HG03354 (cell line): ENCODE results near the gene KDM6A.
"Not testable (repeated sequence)": the region's sequence is repeated elsewhere in the genome, so short reads cannot be mapped to it uniquely, and the experiment has no call there.

Source experiments
- ATAC-seq: cut with Tn5 transposase; IDR thresholded peaks from one replicate; pipeline ENCODE4 v1.9.1; 2021; ENCODE audit warnings: mild to moderate bottlenecking; ENCODE audit not compliant: unreplicated experiment, poor library complexity, severe bottlenecking

KDM6A gene

GRCh38 chrX:44872821-44873414 lies at the start of gene KDM6A:
Gene KDM6A (plus strand): TSS chrX:44873188. CDS start chrX:44873552, 364 bp downstream.
- peak; percentile 89 for ATAC-seq

GRCh38 chrX:44823193-44823592 lies 49.8 kb upstream of the KDM6A start:
- not testable (repeated sequence) for ATAC-seq

- no peak for ATAC-seq
Observed at GRCh38 chrX:44828008-44828605, 44.9 kb upstream of the KDM6A start.

GRCh38 chrX:44829832-44830231 lies 43.2 kb upstream of the KDM6A start:
- no peak for ATAC-seq

- no peak for ATAC-seq
Observed at GRCh38 chrX:44842550-44843317, 30.3 kb upstream of the KDM6A start.

GRCh38 chrX:44843318-44843702 lies 29.7 kb upstream of the KDM6A start:
- no peak for ATAC-seq

GRCh38 chrX:44843753-44844152 lies 29.2 kb upstream of the KDM6A start, which contains the start of gene DUSP21:
Gene DUSP21 (plus strand): TSS chrX:44844021. CDS start chrX:44844133, 112 bp downstream.
- ATAC-seq, result no peak

GRCh38 chrX:44844204-44844603 lies 28.8 kb upstream of the KDM6A start:
- ATAC-seq, result no peak

- ATAC-seq, result not testable (repeated sequence)
Observed at GRCh38 chrX:44850891-44851290, 22.1 kb upstream of the KDM6A start.

GRCh38 chrX:44871114-44871645 lies 1.8 kb upstream of the KDM6A start:
- no peak for ATAC-seq

GRCh38 chrX:44871931-44872820 lies 812 bp upstream of the KDM6A start:
- peak; percentile 33 for ATAC-seq

GRCh38 chrX:44873415-44874276 lies 658 bp downstream of the KDM6A start:
- peak; percentile 14 for ATAC-seq

GRCh38 chrX:44874420-44875184 lies 1.6 kb downstream of the KDM6A start:
- ATAC-seq, result no peak

- no peak for ATAC-seq
Observed at GRCh38 chrX:44875185-44875489, 2.1 kb downstream of the KDM6A start.

- no peak for ATAC-seq
Observed at GRCh38 chrX:44876086-44876485, 3.1 kb downstream of the KDM6A start.

- ATAC-seq, result no peak
Observed at GRCh38 chrX:44876767-44877166, 3.8 kb downstream of the KDM6A start.

GRCh38 chrX:44878780-44879179 lies 5.8 kb downstream of the KDM6A start:
- no peak for ATAC-seq

GRCh38 chrX:44881549-44881948 lies 8.6 kb downstream of the KDM6A start:
- no peak for ATAC-seq
